Natural killer cell (primary cell): Measurements from ENCODE around the gene ZCCHC8. TPM values are rescaled to one million over a fixed set of nuclear protein-coding genes. Genes with fewer than 3 reads are reported as not detected.
A peak's percentile ranks its signal among the peaks of the same experiment; 100 is the strongest.

Source experiments
- ATAC-seq, 3 donors: fragments of 150-1000 bp in 2 of 3; fragments of 200-7000 bp in 1 of 3; cut with Tn5 transposase; 1 replicate in 1 of 3; 2 replicates in 2 of 3; pipeline ENCODE4 v1.10.0; 2021; ENCODE audit warnings: mild to moderate bottlenecking in 2 of 3, moderate library complexity in 2 of 3
- DNase-seq, 2 donors: peaks; one replicate each; pipeline versions ENCODE4 v3.0.0 to v3.0.0-alpha.2; 2013 to 2021; ENCODE audit warnings: mixed read lengths in 1 of 2
- H3K27ac ChIP-seq: one replicate; pipeline ENCODE4 v1.5.1; 2013; ENCODE audit warnings: mild to moderate bottlenecking, low read length
- H3K27me3 ChIP-seq: one replicate; pipeline ENCODE4 v1.6.1; 2013; ENCODE audit warnings: low read length; ENCODE audit not compliant: control insufficient read depth, insufficient read depth
- H3K36me3 ChIP-seq: one replicate; pipeline ENCODE4 v1.6.1; 2013; ENCODE audit warnings: low read length; ENCODE audit not compliant: control insufficient read depth, insufficient read depth
- H3K4me1 ChIP-seq: one replicate; pipeline ENCODE4 v1.6.1; 2013; ENCODE audit warnings: low read length; ENCODE audit not compliant: control insufficient read depth, insufficient read depth
- H3K4me3 ChIP-seq: one replicate; pipeline ENCODE4 v1.5.1; 2013; ENCODE audit warnings: low read length
- H3K9me3 ChIP-seq: one replicate; pipeline ENCODE4 v1.6.1; 2013; ENCODE audit warnings: low read length; ENCODE audit not compliant: control insufficient read depth, insufficient read depth
- H3K27ac Mint-ChIP-seq, 2 donors: one replicate each; pipeline ENCODE4 v1.8.0; 2022; ENCODE audit warnings: mild to moderate bottlenecking in 2 of 2, mixed read lengths in 2 of 2, moderate library complexity in 1 of 2
- H3K27me3 Mint-ChIP-seq, 2 donors: one replicate each; pipeline ENCODE4 v1.8.0; 2022; ENCODE audit warnings: low read depth in 2 of 2, mixed read lengths in 2 of 2
- H3K36me3 Mint-ChIP-seq: one replicate; pipeline ENCODE4 v1.8.0; 2022; ENCODE audit warnings: mixed read lengths
- H3K4me1 Mint-ChIP-seq, 2 donors: one replicate each; pipeline ENCODE4 v1.8.0; 2022; ENCODE audit warnings: mixed read lengths in 2 of 2
- H3K4me3 Mint-ChIP-seq: one replicate; pipeline ENCODE4 v1.8.0; 2022; ENCODE audit warnings: mild to moderate bottlenecking, moderate library complexity, mixed read lengths
- H3K9me3 Mint-ChIP-seq, 2 donors: one replicate each; pipeline ENCODE4 v1.8.0; 2022; ENCODE audit warnings: mixed read lengths in 2 of 2
- WGBS: methylation state at CpG from one replicate; pipeline ENCODE4 v1.1.7; 2013; ENCODE audit warnings: missing lambda C conversion rate; ENCODE audit not compliant: insufficient coverage; 5-methylcytosine and 5-hydroxymethylcytosine counted together
- intact Hi-C: fragments of 100-400 bp; cut with micrococcal nuclease; formaldehyde crosslinking; loops from one replicate; pipeline ENCODE4 v1.14.2; 2022
- total RNA-seq, 4 donors: library from RNA; stranded (reverse); fragments of 120-200 nt in 1 of 4; gene quantifications; one replicate each; pipeline versions ENCODE4 v1.2.3 to v1.2.4, GENCODE V29; 2013 to 2022
- TF ChIP-seq, protein P1 (sequence below): fragments of 200-600 bp; IDR thresholded peaks from one replicate; pipeline ENCODE4 v1.8.0; 2022; ENCODE audit warnings: antibody characterized with exemption

ZCCHC8 gene
- total RNA-seq, 3 donors from 2014 or later (not counting 1 experiment from before 2014, with no cell fraction given): 57.7 to 71.6 (median 66.6) TPM

DNA sequence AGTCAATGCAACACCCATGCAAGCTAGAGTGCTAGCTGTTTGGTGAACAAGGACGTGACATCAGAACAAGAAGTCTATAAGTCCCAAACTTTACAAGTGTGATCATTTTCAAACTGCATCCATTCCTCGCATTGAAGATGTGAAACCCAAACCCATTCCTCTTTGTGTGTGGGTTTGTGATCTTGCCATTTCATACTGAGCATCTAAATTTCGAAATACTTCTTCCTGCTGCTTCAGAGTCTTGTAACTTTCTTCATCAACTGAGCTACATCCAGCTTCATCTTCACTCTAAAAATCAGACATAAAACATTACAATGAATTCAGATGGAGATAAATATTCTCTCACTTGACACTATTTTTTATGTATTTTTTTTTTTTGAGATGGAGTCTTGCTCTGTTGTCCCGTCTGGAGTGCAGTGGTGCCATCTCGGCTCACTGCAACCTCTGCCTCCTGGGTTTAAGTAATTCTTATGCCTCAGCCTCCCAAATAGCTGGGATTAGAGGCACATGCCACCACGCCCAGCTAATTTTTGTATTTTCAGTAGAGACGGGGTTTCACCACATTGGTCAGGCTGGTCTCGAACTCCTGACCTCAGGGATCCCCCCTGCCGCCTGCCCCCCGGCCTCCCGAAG, 4.8 kb upstream of the ZCCHC8 start:
- intact Hi-C loops: no loop called here
- H3K36me3 Mint-ChIP-seq: peaks cover 8% of the 10 kb centered on the region

DNA sequence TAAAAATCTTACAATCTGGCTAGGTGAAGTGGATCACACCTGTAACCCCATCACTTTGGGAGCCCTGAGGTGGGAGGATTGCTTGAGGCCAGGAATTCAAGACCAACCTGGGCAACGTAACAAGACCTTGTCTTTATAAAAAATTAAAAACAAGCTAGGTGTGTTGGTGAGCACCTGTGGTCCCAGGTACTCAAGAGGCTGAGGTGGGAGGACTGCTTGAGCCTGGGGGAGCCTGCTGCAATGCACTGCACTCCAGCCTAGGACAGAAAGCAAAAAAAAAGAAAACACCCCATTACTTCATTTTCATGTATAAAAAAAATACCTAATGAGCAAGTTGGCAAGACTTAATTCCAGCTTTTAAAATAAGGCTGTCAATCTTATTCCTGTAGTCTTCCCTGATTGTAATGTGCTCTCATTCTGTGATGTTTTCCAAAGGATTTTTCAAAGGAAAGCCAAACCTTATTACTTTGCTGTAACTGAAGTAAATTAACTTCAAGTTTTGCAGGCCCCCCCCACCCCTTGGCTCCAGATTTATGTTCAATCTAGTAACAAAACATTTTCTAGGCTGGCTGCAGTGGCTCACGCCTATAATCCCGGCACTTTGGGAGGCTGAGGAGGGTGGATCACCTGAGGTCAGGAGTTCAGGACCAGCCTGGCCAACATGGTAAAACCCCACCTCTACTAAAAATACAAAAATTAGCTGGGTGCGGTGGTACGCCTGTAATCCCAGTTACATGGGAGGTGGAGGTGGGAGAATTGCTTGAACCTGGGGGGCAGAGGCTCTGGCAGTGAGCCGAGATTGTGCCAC, 3.3 kb upstream of the ZCCHC8 start:
- peaks cover 19 to 22% of the 10 kb centered on the region in 2 donors for H3K4me1 Mint-ChIP-seq
- ATAC-seq (no peak), DNase-seq (no peak)
- Histone ChIP-seq H3K9me3 (no peaks in the 10 kb centered on the region), H3K4me3 (no peak overlapping the region), H3K4me1 (peaks cover 20% of the 10 kb centered on the region), H3K27ac (no peak overlapping the region), H3K36me3 (peaks cover 56% of the 10 kb centered on the region), H3K27me3 (no peaks in the 10 kb centered on the region)
- H3K9me3 Mint-ChIP-seq: no peaks in the 10 kb centered on the region
- TF ChIP-seq, protein P1, sequence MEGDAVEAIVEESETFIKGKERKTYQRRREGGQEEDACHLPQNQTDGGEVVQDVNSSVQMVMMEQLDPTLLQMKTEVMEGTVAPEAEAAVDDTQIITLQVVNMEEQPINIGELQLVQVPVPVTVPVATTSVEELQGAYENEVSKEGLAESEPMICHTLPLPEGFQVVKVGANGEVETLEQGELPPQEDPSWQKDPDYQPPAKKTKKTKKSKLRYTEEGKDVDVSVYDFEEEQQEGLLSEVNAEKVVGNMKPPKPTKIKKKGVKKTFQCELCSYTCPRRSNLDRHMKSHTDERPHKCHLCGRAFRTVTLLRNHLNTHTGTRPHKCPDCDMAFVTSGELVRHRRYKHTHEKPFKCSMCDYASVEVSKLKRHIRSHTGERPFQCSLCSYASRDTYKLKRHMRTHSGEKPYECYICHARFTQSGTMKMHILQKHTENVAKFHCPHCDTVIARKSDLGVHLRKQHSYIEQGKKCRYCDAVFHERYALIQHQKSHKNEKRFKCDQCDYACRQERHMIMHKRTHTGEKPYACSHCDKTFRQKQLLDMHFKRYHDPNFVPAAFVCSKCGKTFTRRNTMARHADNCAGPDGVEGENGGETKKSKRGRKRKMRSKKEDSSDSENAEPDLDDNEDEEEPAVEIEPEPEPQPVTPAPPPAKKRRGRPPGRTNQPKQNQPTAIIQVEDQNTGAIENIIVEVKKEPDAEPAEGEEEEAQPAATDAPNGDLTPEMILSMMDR: no peak
- intact Hi-C loops: loop anchor here (5.0 kb wide), 1 partner anchor 702 kb away; the partner anchor contains the start of gene SETD1B
- H3K36me3 Mint-ChIP-seq: peaks cover 8% of the 10 kb centered on the region
- no peaks in the 10 kb centered on the region for H3K27me3 Mint-ChIP-seq
- no peak overlapping the region for H3K4me3 Mint-ChIP-seq
- H3K27ac Mint-ChIP-seq: peak overlapping the region in 1 of 2 donors; percentile 36
- 100% methylated on average over 4 of the region's 6 CpGs for whole genome bisulfite sequencing

More for the DNA sequence above, 4.8 kb upstream of the ZCCHC8 start:
- peaks cover 71% of the 10 kb centered on the region for H3K36me3 ChIP-seq
- no peak for DNase-seq
- no peaks in the 10 kb centered on the region for H3K27me3 ChIP-seq
- no peak overlapping the region for H3K4me3 Mint-ChIP-seq
- TF ChIP-seq, protein P1: no peak
- no peaks in the 10 kb centered on the region for H3K9me3 ChIP-seq
- H3K4me1 ChIP-seq: peaks cover 7% of the 10 kb centered on the region
- no peaks in the 10 kb centered on the region for H3K27me3 Mint-ChIP-seq
- H3K27ac ChIP-seq: no peak overlapping the region
- no peak overlapping the region for H3K4me3 ChIP-seq
- peaks cover 13 to 14% of the 10 kb centered on the region in 2 donors for H3K4me1 Mint-ChIP-seq
- no peak overlapping the region for H3K27ac Mint-ChIP-seq
- WGBS: 95% methylated on average over 10 of the region's 11 CpGs
- no peak for ATAC-seq
- no peaks in the 10 kb centered on the region for H3K9me3 Mint-ChIP-seq

DNA sequence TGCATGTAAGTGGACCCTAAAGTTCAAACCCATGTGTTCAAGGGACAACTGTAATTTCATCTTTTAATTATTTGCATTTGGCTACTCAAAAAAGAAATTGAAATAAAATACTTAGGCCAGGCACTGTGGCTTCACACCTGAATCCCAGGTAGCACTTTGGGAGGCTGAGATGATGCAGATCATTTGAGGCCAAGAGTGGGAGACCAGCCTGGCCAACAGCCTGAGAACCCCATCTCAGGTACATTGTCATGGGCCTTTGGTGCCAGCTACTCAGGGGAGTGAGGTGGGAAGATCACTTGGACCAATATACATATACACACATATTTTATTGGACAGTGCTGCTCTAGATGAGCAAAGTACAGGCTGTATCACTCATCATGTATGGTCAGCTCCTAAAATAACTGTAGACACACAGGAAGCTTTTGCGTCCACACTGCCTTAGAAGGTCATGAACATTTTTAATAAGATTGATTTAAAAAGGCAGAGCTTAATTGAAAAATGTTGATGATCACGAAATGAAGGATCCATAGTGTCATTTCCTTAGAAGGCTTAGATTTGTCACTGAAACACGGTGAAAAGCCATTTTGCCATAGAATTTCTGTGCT, 2.5 kb upstream of the ZCCHC8 start:
- peaks cover 19 to 26% of the 10 kb centered on the region in 2 donors for H3K4me1 Mint-ChIP-seq
- TF ChIP-seq, protein P1: no peak
- Histone ChIP-seq H3K9me3 (no peaks in the 10 kb centered on the region), H3K4me3 (no peak overlapping the region), H3K36me3 (peaks cover 49% of the 10 kb centered on the region), H3K4me1 (peaks cover 21% of the 10 kb centered on the region), H3K27ac (no peak overlapping the region), H3K27me3 (no peaks in the 10 kb centered on the region)
- DNase-seq (no peak), ATAC-seq (no peak)
- H3K9me3 Mint-ChIP-seq: no peaks in the 10 kb centered on the region
- 94% methylated on average over 3 of the region's 3 CpGs for WGBS
- H3K27ac Mint-ChIP-seq: peak overlapping the region in 1 of 2 donors; percentile 36
- intact Hi-C loops: loop anchor here (5.0 kb wide), 1 partner anchor 701 kb away; the partner anchor contains the start of gene SETD1B
- H3K27me3 Mint-ChIP-seq: no peaks in the 10 kb centered on the region
- H3K36me3 Mint-ChIP-seq: peaks cover 8% of the 10 kb centered on the region
- no peak overlapping the region for H3K4me3 Mint-ChIP-seq
